Measurements from ENCODE around the gene SMAD6. TPM values are rescaled to one million over a fixed set of nuclear protein-coding genes. Genes with fewer than 3 reads are reported as not detected.
A peak's percentile ranks its signal among the peaks of the same experiment; 100 is the strongest.

The SMAD6 gene
- total and polyA plus RNA-seq, 12 donors, result 1.9 to 31.9 (median 7.4) TPM

DNA sequence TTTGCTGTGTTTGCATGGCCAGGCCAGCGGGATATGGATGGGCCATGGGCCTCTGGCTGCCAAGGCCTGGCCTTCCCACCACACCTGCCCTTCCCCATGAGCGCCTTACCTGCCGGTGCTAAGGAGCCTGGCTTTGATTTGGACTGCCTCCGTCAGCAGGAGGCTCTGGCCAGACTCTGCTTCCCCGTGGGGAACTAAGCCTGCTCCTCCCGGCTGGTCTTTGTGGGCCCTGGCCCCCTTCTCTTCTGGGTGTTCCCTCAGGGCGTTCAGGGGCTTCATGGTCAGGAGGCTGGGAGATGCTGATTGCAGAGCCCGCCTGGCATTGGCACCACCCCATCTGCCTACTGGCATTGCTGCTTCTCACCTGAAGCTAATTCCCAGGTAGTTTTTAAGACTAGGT, 45.2 kb downstream of the SMAD6 start:
- intact Hi-C loops (cut with DNase I), result no loop called here

DNA sequence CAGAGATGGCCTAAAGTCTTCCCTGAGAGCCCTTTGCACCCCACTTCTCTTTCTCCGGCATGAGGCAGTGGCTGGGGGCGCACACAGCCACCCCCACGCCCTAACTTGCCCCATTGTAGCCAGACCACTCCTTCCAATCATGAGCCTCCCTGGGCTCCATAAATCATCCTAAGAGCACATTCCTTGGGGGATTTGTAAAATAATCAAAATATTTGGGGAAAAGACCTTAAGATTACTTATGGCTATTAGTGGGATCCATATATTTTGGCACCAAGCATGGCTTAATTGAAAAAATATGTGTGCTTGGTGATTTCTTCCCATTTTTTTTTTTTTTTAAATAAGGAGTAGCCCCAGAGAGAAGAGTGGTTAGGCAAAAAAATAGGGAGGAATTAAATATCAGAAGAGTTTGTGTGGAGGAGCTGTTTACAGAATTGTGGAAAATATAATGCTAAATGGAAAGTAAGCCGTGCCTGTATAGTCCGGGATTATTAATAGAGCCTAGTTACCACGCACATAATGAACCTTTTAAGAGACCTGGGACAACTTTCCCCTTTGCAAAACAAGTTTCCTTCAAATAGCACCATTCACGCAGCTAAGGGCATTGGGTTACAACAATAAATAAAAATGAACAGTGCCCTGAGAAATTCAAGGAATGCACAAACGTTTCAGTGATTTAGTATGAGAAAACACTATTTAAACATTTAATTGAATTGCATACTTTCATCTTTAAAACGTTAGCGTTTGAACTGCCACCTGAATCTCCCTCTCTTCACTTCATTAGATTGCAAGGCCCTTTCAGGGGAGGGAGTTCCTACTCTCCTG, 46.1 kb downstream of the SMAD6 start:
- Histone ChIP-seq H3K27ac (peak overlapping the region in 1 of 5 donors; percentile 90), H3K4me1 (replicated peaks in 1 of 2) (peaks cover 12 to 14% of the 10 kb centered on the region in 2 donors), H3K36me3 (replicated peaks in 1 of 2) (no peaks in the 10 kb centered on the region), H3K9me3 (replicated peaks in 1 of 3) (no peaks in the 10 kb centered on the region), H3K27me3 (no peaks in the 10 kb centered on the region), H3K4me3 (no peak overlapping the region)
- TF ChIP-seq, protein P1, sequence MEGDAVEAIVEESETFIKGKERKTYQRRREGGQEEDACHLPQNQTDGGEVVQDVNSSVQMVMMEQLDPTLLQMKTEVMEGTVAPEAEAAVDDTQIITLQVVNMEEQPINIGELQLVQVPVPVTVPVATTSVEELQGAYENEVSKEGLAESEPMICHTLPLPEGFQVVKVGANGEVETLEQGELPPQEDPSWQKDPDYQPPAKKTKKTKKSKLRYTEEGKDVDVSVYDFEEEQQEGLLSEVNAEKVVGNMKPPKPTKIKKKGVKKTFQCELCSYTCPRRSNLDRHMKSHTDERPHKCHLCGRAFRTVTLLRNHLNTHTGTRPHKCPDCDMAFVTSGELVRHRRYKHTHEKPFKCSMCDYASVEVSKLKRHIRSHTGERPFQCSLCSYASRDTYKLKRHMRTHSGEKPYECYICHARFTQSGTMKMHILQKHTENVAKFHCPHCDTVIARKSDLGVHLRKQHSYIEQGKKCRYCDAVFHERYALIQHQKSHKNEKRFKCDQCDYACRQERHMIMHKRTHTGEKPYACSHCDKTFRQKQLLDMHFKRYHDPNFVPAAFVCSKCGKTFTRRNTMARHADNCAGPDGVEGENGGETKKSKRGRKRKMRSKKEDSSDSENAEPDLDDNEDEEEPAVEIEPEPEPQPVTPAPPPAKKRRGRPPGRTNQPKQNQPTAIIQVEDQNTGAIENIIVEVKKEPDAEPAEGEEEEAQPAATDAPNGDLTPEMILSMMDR (IDR thresholded peaks at IDR 0.05), result no peak
- no peak for TF ChIP-seq POLR2A (IDR thresholded peaks at IDR 0.05)
- no peak for DNase-seq
- intact Hi-C loops (cut with DNase I), result no loop called here
- 61 to 69% (median 66%) methylated on average over 10 of the region's 10 CpGs for WGBS, 4 donors

More for the DNA sequence above, 45.2 kb downstream of the SMAD6 start:
- TF ChIP-seq, protein P1 (IDR thresholded peaks at IDR 0.05), result no peak
- TF ChIP-seq POLR2A (IDR thresholded peaks at IDR 0.05), result no peak
- no peaks in the 10 kb centered on the region for H3K27me3 ChIP-seq
- WGBS, 4 donors, result 94 to 100% (median 98%) methylated on average over 1 to 8 of the region's 8 CpGs
- H3K36me3 ChIP-seq (replicated peaks in 1 of 2), result no peaks in the 10 kb centered on the region
- H3K27ac ChIP-seq, result peak overlapping the region in 1 of 5 donors; percentile 90
- H3K4me1 ChIP-seq (replicated peaks in 1 of 2), result peaks cover 12 to 14% of the 10 kb centered on the region in 2 donors
- H3K9me3 ChIP-seq (replicated peaks in 1 of 3), result no peaks in the 10 kb centered on the region
- DNase-seq, result no peak
- H3K4me3 ChIP-seq, result no peak overlapping the region

DNA sequence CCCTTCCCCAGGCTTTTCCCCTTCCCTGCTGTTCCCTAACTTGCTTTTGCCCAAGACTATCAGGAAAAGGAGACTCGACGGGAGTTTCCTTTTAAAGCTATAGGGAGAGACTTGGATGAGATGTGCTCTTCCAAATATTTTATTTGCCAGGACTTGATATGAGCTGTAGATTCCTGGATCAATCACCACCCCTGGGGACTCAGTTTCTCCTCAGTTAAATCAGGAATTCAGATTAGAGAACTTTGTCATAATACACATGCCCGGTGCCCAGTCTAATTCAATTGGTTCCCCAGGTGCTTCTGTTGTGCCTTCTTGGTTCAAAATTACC, 46.6 kb downstream of the SMAD6 start:
- H3K27me3 ChIP-seq, result no peaks in the 10 kb centered on the region
- no peaks in the 10 kb centered on the region for H3K36me3 ChIP-seq (replicated peaks in 1 of 2)
- peaks cover 12 to 14% of the 10 kb centered on the region in 2 donors for H3K4me1 ChIP-seq (replicated peaks in 1 of 2)
- TF ChIP-seq, protein P1 (IDR thresholded peaks at IDR 0.05), result no peak
- TF ChIP-seq POLR2A (IDR thresholded peaks at IDR 0.05), result no peak
- 74 to 79% (median 78%) methylated on average over 3 of the region's 3 CpGs for WGBS, 4 donors
- no peak overlapping the region for H3K4me3 ChIP-seq
- H3K27ac ChIP-seq, result peak overlapping the region in 1 of 5 donors; percentile 11
- no peaks in the 10 kb centered on the region for H3K9me3 ChIP-seq (replicated peaks in 1 of 3)
- intact Hi-C loops (cut with DNase I), result no loop called here
- no peak for DNase-seq

DNA sequence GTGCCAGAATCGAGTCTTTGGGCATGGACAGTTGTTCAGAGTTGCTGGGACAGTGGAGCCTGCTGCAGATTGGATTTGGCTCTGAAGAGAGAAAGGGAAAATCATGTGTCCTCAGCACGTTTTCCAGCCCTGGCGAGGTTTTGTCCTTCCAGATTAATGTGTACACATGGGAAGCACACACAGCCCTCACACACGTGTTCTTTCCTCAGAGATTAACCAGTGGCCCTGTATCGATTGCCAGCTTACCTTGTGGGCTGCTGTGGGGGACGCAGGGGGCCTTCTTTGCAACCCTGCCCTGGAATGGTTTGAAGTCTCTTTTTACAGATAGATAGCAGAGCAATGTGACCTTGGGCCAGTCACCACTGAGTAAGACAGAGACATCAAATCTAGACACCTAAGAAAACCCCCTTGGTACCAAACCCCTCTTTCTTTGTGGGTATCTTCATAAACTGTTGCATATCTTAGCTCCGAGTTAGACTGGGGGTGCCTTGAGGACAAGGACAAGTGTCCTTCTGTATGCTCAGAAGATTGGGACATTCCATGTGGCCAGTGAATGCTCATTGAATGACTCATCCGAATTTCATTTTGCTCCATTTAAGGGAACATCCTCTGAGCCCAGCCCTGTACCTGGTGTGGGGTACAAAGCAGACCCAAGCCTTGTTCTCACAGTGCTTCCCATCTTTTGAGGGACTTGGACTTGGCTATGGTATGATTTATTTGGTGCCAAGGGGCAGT, 48.0 kb downstream of the SMAD6 start:
- intact Hi-C loops (cut with DNase I), result no loop called here
- no peaks in the 10 kb centered on the region for H3K27me3 ChIP-seq
- TF ChIP-seq, protein P1 (IDR thresholded peaks at IDR 0.05), result no peak
- no peak for TF ChIP-seq POLR2A (IDR thresholded peaks at IDR 0.05)
- no peaks in the 10 kb centered on the region for H3K36me3 ChIP-seq (replicated peaks in 1 of 2)
- peaks cover 0 to 1% (median 0%) of the 10 kb centered on the region in 3 donors for H3K9me3 ChIP-seq (replicated peaks in 1 of 3)
- peaks cover 12 to 14% of the 10 kb centered on the region in 2 donors for H3K4me1 ChIP-seq (replicated peaks in 1 of 2)
- peak overlapping the region in 1 of 5 donors; percentile 51 for H3K27ac ChIP-seq
- H3K4me3 ChIP-seq, result no peak overlapping the region
- 62 to 65% (median 65%) methylated on average over 6 to 8 of the region's 8 CpGs for WGBS, 4 donors
- DNase-seq, result peak in 2 of 7 donors; percentile 41 to 65
